NCI-H1694 treated with DMSO at 0.1 percent for 48 hours (cell line): ENCODE data around the gene NPHS1.
"Not testable (repeated sequence)": the region's sequence is repeated elsewhere in the genome, so short reads cannot be mapped to it uniquely, and the experiment has no call there.

Experiments
- DNase-seq: peaks from one replicate; lab custom pipeline; 2025; lab: John Stamatoyannopoulos, UW

Gene NPHS1, protein sequence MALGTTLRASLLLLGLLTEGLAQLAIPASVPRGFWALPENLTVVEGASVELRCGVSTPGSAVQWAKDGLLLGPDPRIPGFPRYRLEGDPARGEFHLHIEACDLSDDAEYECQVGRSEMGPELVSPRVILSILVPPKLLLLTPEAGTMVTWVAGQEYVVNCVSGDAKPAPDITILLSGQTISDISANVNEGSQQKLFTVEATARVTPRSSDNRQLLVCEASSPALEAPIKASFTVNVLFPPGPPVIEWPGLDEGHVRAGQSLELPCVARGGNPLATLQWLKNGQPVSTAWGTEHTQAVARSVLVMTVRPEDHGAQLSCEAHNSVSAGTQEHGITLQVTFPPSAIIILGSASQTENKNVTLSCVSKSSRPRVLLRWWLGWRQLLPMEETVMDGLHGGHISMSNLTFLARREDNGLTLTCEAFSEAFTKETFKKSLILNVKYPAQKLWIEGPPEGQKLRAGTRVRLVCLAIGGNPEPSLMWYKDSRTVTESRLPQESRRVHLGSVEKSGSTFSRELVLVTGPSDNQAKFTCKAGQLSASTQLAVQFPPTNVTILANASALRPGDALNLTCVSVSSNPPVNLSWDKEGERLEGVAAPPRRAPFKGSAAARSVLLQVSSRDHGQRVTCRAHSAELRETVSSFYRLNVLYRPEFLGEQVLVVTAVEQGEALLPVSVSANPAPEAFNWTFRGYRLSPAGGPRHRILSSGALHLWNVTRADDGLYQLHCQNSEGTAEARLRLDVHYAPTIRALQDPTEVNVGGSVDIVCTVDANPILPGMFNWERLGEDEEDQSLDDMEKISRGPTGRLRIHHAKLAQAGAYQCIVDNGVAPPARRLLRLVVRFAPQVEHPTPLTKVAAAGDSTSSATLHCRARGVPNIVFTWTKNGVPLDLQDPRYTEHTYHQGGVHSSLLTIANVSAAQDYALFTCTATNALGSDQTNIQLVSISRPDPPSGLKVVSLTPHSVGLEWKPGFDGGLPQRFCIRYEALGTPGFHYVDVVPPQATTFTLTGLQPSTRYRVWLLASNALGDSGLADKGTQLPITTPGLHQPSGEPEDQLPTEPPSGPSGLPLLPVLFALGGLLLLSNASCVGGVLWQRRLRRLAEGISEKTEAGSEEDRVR (N-terminal part only)

DNA sequence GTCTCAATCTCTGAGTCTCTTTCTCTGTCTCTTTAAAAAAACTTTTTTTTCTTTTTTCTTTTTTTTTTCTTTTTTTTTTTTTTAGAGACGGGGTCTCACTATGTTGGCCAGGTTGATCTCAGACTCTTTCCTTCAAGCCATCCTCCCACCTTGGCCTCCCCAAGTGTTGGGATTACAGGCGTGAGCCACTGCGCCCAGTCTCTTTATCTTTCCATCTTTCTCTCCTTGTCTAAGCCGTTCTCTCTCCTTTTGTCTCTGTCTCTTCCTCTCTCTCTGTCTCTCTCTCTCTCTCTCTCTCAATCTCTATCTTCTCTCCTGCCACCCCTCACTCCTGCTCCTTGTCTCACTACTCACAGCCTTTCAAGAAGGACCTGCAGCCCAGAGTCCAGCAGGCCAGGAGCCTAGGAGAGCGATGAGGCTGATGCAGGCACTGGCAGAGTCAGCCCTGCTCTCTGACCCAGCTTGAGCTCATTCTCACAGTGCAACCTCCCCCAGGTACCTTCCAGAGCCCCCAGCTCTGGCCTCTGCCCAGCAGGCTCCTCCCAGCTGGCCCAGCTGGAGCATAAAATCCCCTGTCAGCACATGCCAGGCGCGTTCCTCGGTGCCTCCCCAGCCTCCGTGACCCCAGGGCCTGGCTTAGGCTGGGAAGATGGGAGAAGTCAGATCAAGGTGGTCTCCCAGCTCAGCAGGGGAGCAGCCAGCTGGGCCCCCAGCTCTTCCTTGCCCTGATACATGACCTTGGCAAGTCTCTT, at the start of gene NPHS1:
TSS of gene NPHS1 (minus strand) at position 476 of the 752 bp plus-strand sequence. CDS start 667 bp downstream, outside the sequence.
- DNase-seq = peak; percentile 11

DNA sequence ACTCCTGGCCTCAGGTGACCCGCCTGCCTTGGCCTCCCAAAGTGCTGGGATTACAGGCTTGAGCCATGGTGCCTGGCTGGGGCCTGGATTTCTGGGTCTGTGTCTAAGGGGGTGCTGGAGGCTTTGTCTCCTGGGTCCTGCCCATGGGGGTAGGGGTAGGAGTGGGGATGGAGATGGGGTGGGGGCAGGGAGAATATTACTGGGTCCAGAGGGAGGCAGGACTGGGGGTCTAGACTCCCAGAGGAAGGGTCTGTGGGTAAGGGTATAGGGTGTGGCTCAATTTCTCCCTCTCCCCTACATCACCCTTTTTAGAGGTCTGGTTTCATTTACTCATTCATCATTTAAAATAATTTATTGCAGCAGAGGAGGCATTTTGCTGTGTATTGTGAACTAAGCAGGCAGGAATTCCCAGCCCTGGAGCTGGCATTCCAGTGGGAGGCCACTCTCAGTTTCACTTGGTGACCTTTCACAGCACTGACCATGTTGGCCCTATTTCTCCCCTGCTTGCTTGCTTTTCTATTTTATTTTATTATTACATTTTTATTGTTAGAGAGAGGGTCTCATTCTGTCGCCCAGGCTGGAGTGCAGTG, 48.8 kb upstream of the NPHS1 start:
- no peak for DNase-seq

DNA sequence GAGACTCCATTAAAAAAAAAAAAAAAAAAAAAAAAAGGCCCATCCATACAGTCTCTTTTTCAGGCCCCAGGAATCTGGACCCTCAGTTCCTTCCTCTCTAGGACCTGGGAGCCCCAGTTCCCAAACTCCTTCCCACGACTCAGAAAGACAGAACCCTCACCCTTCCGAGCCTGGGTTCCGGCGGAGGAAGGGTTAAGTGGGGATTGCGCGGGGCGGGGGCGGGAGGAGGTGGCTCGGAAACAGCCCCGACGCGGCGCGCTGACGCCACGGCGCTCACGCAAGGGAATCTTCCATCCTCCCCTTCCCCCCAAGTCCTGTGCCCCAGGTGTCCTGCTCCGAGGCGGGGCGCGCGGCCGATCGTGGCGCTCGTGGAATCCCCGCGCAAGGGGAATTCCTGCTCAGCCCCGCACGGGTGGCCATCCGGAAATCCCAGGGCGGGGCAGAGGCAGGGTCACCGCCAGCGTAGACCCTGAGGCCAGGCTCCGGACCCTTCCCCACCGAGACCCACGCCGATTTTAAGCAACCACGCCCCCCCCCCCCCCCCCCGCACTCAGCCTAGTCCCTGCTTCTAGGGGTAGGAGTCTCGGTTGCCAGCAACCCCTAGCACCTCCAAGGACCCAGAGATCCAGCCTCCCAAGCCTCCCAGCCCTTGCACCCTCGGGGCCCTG, 47.4 kb upstream of the NPHS1 start:
- DNase-seq = peak; percentile 34

DNA sequence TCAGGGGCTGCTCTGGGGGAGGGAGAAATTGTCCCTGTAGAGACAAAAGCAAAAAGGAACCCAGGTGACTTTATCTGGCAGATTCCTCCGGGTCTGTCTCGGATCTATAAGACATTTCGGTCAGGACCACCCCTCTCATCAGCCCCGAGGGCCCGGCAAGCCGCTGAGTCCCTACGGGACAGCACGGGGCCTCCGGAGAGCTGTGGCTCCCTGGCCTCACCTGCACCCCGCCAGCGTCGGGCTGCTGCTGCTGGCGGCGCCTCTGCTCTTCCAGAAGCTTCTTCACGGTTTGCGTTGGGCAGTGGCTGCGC, 46.1 kb upstream of the NPHS1 start:
- no peak for DNase-seq

DNA sequence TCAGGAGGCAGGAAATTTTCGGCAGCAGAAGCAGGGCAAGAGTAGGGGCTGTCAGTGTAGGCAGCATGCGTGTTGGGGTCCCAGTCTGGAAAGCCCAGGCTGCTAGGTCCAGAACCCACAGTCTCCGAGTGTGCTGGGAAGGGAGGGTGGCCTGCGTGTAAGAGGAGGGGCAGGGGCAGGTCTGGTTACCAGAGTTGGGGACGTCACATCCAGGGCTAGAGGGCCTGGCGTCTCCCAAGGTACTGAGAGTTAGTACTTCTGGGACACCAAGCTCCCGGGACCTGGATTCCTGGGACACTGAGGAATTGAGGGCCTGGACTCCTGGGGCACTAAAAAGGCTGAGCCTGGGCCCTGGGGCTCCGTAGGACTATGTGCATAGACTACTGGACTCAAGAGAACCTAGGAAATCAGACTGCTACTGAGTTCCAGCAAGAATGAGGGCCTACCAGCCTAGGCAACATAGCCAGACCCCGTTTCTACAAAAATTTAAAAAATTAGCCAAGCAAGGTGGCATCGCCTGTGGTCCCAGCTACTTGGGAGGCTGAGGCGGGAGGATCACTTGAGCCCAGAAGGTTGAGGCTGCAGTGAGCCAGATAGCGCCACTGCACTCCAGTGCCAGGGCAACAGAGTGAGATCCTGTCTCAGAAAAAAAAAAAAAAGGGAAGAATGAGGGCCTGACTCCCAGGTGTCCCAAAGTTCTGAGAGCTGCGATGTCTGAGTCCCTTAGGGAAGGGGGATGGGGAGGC, 45.6 kb upstream of the NPHS1 start:
- no peak for DNase-seq

DNA sequence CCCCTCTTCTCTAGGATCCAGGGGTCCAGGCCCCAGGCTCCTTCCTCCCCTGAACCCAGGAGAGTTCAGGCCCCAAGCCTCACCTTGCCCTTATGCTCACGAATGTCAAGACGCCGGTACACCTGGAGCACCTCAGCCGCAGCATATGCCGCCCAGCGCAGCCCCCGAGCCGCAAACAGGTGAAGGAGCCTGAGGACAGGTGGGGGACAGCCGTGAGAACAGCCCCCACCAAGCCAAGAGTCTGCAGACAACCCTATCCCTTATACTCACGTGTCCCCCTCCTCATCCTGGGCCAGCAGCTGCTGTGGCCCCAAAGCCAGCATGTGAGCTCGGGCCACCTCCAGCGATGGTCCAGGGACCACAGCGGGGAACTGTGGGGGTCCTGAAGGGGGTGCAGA, 44.3 kb upstream of the NPHS1 start:
- no peak for DNase-seq

DNA sequence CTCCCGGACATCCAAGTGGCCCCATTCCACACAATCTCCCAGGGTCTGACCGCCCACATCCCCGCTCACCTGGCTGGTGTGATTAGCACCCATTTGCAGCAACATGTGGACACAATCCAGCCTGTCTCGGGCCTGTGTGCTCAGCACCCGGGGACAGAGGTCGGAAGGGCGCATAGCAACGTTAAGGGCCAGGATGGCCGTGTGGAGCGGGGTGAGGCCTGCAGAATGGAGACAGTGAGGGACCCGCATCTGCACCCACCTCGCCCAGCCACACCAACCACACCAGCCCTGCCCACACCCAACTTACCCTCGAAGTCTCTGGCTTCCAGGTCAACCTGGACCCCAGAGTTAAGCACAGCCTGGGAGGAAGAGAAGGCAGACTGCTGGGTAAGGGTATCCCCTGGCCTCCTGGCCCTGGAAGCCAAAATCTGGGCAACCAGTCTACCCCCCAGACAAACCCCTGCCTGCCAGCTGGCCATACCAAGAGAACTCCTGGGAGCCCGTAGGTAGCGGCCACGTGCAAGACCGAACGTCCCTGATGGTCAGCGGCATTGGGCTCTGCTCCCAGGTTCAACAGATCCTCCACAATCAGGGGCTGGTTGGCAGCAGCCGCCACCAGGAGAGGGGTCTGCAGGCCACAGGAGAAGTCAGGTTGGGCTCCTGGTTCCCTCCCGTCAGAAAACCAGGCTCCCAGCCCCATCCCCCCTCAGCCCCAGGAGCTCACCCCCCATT, 43.8 kb upstream of the NPHS1 start:
- DNase-seq = no peak

DNA sequence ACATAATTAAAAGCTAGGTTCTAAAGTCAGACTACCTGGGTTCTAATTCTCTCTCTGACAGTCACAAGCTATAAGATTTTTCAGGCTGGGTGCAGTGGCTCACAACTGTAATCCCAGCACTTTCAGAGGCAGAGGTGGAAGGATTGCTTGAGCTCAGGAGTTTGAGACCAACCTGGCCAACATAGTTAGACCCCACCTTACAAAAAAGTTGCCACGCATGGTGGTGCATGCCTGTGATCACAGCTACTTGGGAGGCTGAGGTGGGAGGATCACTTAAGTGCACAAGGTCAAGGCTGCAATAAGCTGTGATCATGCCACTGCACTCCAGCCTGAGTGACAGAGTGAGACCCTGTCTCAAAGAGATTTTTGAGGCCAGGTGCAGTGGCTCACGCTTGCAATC, 42.0 kb upstream of the NPHS1 start:
- no peak for DNase-seq

DNA sequence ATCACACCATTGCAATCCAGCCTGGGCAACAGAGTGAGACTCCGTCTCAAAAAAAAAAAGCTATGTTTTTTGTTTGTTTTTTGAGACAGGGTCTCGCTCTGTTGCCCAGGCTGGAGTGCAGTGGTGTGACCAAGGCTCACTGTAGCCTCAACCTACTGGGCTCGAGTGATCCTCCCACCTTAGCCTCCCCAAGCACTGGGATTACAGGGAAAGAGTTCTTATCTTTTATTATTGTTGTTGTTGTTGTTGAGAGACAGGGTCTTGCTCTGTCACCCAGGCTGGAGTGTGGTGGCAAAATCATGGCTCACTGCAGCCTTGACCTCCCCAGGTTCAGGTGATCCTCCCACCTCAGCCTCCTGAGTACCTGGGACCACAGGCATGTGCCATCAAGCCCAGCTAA, 39.5 kb upstream of the NPHS1 start:
- DNase-seq = not testable (repeated sequence)

DNA sequence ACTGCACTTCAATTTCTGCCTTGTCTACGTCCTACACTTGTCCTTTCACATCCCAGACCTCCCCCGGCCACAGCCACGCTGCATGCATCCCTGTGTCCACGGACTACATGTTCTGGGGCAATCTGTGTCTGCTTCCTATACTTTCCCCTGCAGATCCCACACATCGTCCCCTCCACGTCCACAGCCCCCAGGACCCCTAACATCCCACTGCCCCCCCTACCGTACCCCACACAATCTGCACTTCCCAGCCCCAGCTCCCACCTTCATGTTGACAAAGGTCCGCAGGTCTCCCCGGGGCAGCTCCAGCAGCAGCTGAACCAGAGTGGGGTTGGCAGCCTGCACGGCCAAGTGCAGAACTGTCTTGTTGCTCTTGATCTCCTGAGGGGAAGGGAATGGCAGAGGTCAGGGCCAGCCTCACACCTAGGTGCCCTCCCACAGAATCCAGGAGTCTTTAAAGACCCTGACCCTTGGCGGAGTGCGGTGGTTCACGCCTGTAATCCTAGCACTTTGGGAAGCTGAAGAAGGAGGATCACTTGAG, 37.9 kb upstream of the NPHS1 start:
- no peak for DNase-seq

DNA sequence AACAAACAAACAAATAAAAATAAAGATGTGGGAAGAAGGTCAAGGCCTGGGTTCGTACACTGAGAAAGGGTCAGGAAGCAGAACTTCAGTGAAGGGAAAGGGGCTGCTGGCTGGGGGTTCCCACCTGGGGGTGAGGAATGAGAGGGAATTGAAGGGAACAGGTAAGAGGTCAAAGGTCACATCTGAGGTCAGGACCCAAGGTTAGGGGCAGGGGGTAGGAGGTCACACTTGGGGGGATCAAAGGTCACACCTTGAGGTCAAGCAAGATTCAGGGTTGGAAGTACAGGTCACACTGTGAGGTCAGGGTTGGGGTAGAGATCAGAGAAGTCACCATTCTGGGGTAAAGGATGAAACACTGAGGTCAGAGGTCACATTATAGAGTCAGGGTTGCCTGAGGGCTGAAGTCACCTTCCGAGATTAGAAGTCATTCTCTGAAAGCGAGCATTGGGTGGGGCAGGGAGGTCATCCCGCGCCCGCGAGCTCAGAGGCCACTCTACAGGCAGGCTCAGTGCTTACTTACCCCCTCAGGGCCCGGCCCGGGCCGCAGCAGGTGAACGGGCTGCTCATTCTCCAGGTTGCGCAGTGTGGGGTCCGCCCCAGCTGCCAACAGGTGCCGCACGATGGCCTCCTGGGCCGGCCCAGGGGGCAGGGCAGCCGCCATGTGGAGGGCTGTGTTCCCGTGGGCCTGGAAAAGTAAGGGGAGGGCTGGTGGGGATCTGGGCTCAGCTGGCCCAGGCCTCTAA, 37.2 kb upstream of the NPHS1 start:
- no peak for DNase-seq

DNA sequence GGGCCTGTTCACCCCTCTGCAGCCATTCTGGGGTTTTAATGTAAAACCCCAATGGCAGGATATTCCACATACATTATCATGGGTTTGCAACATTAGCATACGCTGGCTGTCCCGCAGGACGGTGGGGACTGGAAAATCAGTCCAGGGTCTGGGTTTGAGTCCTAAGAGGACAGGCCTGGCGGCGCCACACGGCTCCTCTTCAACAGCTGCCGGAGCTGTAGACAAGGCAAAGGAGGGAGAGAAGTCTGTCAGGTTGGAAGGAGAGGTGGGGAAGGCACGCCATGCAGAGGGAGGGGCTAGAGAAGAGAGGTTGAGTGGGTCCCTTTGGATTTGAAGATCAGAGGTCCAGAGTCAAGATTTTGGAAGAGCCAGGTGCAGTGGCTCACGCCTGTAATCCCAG, 36.1 kb upstream of the NPHS1 start:
- DNase-seq = no peak

DNA sequence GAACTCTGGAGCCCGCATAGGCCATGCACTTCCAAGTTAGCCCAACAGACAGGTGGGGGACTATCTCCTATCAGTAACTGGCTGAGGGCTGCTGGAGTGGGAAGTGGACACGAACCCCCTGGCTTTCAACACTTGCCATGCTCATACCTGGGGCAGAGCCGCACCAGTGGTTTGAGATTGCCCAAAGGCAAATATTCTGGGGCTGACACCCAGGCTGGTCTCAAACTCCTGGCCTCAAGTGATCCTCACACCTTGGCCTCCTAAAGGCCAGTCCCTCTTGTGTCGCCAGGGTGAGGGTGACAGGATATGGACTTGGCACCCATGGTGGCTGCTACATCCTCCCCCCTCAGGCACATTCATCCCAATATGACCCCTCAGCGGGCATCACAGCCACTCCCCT, 34.9 kb upstream of the NPHS1 start:
- DNase-seq = no peak

DNA sequence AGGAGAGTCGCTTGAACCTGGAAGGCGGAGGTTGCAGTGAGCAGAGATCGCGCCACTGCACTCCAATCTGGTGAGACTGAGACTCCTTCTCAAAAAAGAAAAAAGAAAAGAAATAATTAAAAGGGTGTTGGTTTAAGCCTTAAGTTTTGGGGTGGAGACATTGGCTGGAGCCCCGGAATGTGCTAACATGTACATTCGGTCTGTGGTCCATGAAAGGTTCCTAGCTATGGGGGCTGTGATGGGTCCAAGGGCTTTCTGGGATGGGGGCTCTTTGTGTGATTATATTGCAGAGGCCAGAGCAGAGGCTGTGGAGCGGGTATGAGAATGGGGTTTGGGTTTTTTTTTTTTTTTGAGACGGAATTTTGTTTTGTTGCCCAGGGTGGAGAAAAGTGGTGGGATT, 33.6 kb upstream of the NPHS1 start:
- no peak for DNase-seq

DNA sequence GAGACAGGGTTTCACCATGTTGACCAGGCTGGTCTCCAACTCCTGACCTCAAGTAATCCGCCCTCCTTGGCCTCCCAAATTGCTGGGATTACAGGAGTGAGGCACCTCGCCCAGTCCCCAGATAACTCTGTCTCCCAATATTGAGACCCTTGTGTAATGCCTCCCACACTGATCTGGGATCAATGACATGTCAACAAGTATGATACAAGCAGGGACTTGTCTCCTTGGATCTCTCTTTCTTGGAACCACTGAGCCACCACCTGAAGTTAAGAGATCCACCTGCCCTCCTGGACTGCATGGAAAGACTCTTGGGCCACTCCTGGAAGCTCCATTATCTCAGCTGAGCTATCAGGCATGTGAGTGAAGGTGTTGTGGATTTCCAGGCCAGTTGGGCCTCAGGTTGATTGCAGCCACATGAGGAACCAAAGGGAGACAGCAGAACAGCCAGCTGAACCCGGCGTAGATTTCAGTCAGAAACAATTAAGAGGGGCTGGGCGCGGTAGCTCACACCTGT, 33.0 kb upstream of the NPHS1 start:
- DNase-seq = no peak

DNA sequence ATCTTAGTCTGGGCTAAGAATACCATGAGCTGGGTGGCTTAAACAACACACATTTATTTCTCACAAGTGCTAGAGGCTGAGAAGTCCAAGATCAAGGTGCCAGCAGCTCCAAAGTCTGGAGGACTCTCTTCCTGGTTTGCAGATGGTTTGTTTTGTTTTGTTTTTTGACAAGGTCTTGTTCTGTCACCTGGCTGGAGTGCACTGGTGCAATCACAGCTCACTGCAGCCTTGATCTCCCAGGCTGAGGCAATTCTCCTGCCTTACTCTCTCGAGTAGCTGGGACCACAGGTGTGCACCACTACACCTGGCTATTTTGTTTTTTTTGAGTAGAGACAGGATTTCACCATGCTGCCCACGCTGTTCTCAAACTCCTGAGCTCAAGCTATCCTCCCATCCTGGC, 31.6 kb upstream of the NPHS1 start:
- DNase-seq = no peak

DNA sequence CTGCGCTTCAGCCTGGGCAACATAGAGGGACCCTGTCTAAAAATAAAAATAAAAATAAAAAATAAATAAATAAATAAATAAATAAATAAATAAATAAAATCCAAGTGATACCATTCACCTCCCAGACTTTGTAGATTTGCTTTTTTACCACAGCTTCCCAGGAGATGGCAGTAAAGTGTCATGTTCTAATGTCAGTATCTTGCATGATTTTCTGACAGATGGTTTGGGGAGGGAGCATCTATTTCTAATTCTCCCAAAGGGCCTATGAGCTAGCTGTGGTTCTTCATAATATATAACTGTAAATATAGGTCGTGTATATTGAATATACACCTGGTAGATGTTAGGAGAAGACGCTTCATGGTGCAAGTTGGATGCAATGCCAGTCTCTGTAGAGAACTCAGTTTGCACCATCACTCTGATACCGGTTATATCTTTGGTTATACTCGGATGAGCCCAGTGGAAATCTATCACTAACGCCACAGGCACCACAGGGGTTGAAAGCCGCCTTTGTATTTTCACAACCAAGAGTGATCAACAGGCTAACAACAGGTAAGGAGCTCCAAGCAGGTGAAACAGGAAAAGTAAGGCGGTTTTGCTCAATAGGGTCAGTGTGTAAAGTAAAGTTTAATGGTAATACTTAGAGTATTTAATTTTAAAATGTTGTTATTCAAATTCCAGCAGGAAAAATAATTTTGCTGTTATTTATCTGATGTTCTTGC, 30.0 kb upstream of the NPHS1 start:
- peak; percentile 93 for DNase-seq

DNA sequence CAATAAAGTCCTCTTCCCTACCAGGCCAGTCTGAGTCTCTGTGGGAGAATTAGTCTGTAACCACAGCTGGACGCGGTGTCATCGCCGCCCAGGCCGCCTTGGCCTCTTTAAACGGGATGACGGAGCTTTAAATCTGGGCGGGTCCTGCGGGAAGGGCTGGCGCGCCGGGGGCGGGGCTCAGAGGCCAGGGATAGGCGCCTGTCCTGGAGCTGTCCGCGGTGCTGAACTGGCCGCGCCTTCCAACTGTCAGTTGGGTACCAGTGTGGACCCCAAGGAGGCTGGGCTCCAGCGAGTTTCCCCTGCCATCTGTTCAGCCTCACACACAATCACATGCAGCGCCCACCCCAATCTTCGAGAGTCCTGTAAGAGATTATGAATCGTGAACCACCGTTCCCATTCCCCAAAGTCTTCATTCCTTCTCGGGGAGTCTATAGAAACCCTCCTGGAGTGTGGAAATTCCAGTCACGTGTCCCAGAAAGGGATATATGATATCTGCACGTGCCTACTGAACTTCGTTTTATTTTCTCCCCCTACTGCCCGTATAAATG, 27.5 kb upstream of the NPHS1 start:
- no peak for DNase-seq
